ENCODE data around the gene DRAP1. TPM values are rescaled to one million over a fixed set of nuclear protein-coding genes. Genes with fewer than 3 reads are reported as not detected.
"Not testable (repeated sequence)": the region's sequence is repeated elsewhere in the genome, so short reads cannot be mapped to it uniquely, and the experiment has no call there.

Gene DRAP1
- total RNA-seq, 1 donor from 2014 or later = 66.1 TPM

DNA sequence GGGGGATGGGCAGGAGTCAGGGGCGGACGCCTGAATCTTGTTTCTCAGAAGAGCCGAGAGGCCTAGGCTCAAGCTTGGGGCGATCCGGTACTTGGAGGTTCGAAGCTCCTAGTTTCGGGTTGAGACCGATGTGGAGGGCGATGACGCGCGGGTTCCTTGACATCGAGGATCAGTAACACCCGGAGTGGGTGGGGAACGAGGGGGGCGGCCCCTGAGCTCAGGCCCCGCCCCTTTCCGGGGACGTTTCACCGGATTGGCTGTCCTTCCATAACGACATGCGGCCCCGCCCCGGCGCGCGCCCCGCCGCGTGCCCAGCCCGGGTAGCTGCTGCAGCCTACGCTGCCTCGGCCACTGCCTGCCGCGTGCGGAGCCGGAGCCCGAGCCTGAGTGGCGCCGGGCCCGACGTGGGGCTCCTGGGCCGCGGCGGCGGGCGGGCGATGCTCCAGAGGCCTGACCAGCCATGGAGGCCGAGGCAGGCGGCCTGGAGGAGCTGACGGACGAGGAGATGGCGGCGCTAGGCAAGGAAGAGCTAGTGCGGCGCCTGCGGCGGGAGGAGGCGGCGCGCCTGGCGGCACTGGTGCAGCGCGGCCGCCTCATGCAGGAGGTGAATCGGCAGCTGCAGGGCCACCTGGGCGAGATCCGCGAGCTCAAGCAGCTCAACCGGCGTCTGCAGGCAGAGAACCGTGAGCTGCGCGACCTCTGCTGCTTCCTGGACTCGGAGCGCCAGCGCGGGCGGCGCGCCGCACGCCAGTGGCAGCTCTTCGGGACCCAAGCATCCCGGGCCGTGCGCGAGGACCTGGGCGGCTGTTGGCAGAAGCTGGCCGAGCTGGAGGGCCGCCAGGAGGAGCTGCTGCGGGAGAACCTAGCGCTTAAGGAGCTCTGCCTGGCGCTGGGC, 28.7 kb upstream of the DRAP1 start, which contains the start of gene CCDC85B:
Gene CCDC85B (plus strand): TSS at position 350 of the 895 bp plus-strand sequence. CDS start 111 bp downstream, at position 461.
- peaks cover 24% of the 10 kb centered on the region for H3K27me3 Mint-ChIP-seq
- peak within 1 kb of the TSS; percentile 83 for H3K27ac Mint-ChIP-seq
- no peaks in the 10 kb centered on the region for H3K36me3 Mint-ChIP-seq
- peak within 1 kb of the TSS; percentile 98 for H3K4me3 Mint-ChIP-seq
- H3K4me1 Mint-ChIP-seq (ENCODE audit: unreplicated experiment) = peaks cover 33% of the 10 kb centered on the region
- no peaks in the 10 kb centered on the region for H3K9me3 Mint-ChIP-seq
- peak; percentile 52 for TF ChIP-seq CTCF (conservative IDR thresholded peaks at IDR 0.05)
- DNase-seq (ENCODE audit: extremely low spot score, unreplicated experiment) = peak; percentile 97

- peak overlapping the region; percentile 64 for H3K27ac Mint-ChIP-seq
- TF ChIP-seq CTCF (conservative IDR thresholded peaks at IDR 0.05) = peak; percentile 9
- H3K9me3 Mint-ChIP-seq = no peaks in the 10 kb centered on the region
- H3K4me1 Mint-ChIP-seq (ENCODE audit: unreplicated experiment) = peaks cover 31% of the 10 kb centered on the region
- H3K36me3 Mint-ChIP-seq = no peaks in the 10 kb centered on the region
- peaks cover 33% of the 10 kb centered on the region for H3K27me3 Mint-ChIP-seq
- DNase-seq (ENCODE audit: extremely low spot score, unreplicated experiment) = no peak
- H3K4me3 Mint-ChIP-seq = peak overlapping the region; percentile 77
These were observed 27.7 kb upstream of the DRAP1 start for GRCh38 chr11:65891219-65892136.

- peaks cover 25% of the 10 kb centered on the region for H3K4me1 Mint-ChIP-seq (ENCODE audit: unreplicated experiment)
- not testable (repeated sequence) for H3K9me3 Mint-ChIP-seq; DNase-seq (ENCODE audit: extremely low spot score, unreplicated experiment); H3K36me3 Mint-ChIP-seq
- H3K4me3 Mint-ChIP-seq = peak overlapping the region; percentile 77
- H3K27ac Mint-ChIP-seq = peak overlapping the region; percentile 64
- peaks cover 39% of the 10 kb centered on the region for H3K27me3 Mint-ChIP-seq
These were observed 27.1 kb upstream of the DRAP1 start for GRCh38 chr11:65892137-65892540.

- Mint-ChIP-seq H3K4me1 (ENCODE audit: unreplicated experiment) (peaks cover 25% of the 10 kb centered on the region), H3K27ac (peak overlapping the region; percentile 64), H3K4me3 (peak overlapping the region; percentile 77), H3K27me3 (peaks cover 45% of the 10 kb centered on the region), H3K9me3 (no peaks in the 10 kb centered on the region), H3K36me3 (no peaks in the 10 kb centered on the region)
- TF ChIP-seq CTCF (conservative IDR thresholded peaks at IDR 0.05) = no peak
- DNase-seq (ENCODE audit: extremely low spot score, unreplicated experiment) = no peak
These were observed 26.4 kb upstream of the DRAP1 start for GRCh38 chr11:65892661-65893317.

GRCh38 chr11:65894034-65894591, 25.1 kb upstream of the DRAP1 start:
- Mint-ChIP-seq H3K27ac (no peak overlapping the region), H3K4me1 (ENCODE audit: unreplicated experiment) (peaks cover 20% of the 10 kb centered on the region), H3K9me3 (no peaks in the 10 kb centered on the region), H3K4me3 (no peak overlapping the region), H3K27me3 (peaks cover 55% of the 10 kb centered on the region), H3K36me3 (no peaks in the 10 kb centered on the region)
- no peak for TF ChIP-seq CTCF (conservative IDR thresholded peaks at IDR 0.05)
- no peak for DNase-seq (ENCODE audit: extremely low spot score, unreplicated experiment)

Measured in type B pancreatic cell (in vitro differentiated cells).